Breast epithelium (tissue), 3 donors: ENCODE results near the gene SLC4A1AP.

Source experiments
- POLR2AphosphoS5 ChIP-seq, 3 donors: sonication (generic); formaldehyde crosslinking; IDR thresholded peaks; one replicate each; pipeline ENCODE4 v1.6.1; 2017; ENCODE audit warnings: antibody characterized with exemption in 3 of 3
- TF ChIP-seq, protein P1 (sequence below), 3 donors: fragments of 450-650 bp; IDR thresholded peaks; one replicate each; pipeline ENCODE4 v1.5.1; 2016 to 2017; ENCODE audit warnings: antibody characterized with exemption in 3 of 3, mild to moderate bottlenecking in 3 of 3, moderate library complexity in 3 of 3

DNA sequence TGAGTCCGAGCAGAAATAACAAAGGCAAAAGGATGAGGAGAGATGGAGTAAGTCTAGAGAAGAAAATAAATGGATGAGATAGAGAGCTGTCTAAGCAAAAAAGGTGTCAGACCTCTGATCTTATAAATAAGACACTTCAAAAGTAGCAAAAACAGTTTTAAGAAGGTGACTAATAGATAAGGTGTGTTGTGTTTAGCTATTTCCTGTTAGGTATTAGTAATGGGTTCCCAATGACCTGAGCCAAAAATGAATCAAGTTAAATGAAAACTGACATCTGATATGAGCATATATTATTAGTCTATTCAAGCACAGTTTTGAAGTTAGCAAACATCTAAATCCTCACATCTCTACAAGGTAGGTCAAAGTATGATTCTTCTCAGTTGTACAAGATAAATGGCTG lies 10.9 kb upstream of the SLC4A1AP start:
- TF ChIP-seq, protein P1, sequence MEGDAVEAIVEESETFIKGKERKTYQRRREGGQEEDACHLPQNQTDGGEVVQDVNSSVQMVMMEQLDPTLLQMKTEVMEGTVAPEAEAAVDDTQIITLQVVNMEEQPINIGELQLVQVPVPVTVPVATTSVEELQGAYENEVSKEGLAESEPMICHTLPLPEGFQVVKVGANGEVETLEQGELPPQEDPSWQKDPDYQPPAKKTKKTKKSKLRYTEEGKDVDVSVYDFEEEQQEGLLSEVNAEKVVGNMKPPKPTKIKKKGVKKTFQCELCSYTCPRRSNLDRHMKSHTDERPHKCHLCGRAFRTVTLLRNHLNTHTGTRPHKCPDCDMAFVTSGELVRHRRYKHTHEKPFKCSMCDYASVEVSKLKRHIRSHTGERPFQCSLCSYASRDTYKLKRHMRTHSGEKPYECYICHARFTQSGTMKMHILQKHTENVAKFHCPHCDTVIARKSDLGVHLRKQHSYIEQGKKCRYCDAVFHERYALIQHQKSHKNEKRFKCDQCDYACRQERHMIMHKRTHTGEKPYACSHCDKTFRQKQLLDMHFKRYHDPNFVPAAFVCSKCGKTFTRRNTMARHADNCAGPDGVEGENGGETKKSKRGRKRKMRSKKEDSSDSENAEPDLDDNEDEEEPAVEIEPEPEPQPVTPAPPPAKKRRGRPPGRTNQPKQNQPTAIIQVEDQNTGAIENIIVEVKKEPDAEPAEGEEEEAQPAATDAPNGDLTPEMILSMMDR (IDR thresholded peaks at IDR 0.05): no peak
- no peak for TF ChIP-seq POLR2AphosphoS5 (IDR thresholded peaks at IDR 0.05)
